Measurements from ENCODE around the gene FGFR2.

- TF ChIP-seq CTCF (IDR thresholded peaks at IDR 0.05) (no peak), POLR2AphosphoS5 (IDR thresholded peaks at IDR 0.05) (no peak)
Measured at GRCh38 chr10:121631365-121632029, 33.3 kb upstream of the FGFR2 start.

Measured in breast epithelium (tissue), 3 donors.